SU-DHL-6 (cell line): ENCODE data around the gene NYNRIN.

Source experiments
- H2AFZ ChIP-seq: fragments of 200-600 bp; sonication (generic); 2 replicates; pipeline ENCODE4 v1.6.1; 2014; ENCODE audit warnings: low read depth, mild to moderate bottlenecking, moderate library complexity, mixed read lengths, antibody characterized with exemption, low read length; ENCODE audit not compliant: severe bottlenecking
- H3F3A ChIP-seq: fragments of 200-600 bp; shearing (Covaris generic); 2 replicates; pipeline ENCODE4 v1.6.0; 2016; ENCODE audit warnings: antibody characterized with exemption, mild to moderate bottlenecking; ENCODE audit not compliant: insufficient read depth
- H3K27ac ChIP-seq: fragments of 200-600 bp; sonication (generic); 2 replicates; pipeline ENCODE4 v1.5.1; 2016; ENCODE audit warnings: low read depth, mild to moderate bottlenecking, low read length, moderate library complexity, mixed read lengths
- H3K27me3 ChIP-seq: fragments of 200-600 bp; sonication (generic), shearing (Covaris generic); 2 replicates; pipeline ENCODE4 v1.6.0; 2014; ENCODE audit warnings: mild to moderate bottlenecking, low read length
- H3K36me3 ChIP-seq: fragments of 200-600 bp; sonication (generic); 2 replicates; pipeline ENCODE4 v1.6.1; 2014; ENCODE audit warnings: mild to moderate bottlenecking, low read length, mixed read lengths
- H3K4me2 ChIP-seq: fragments of 300-600, 200-600 bp; shearing (Covaris generic), sonication (generic); 2 replicates; pipeline ENCODE4 v1.6.0; 2014; ENCODE audit warnings: low read length, low read depth, mild to moderate bottlenecking; ENCODE audit not compliant: poor library complexity, severe bottlenecking
- H3K4me3 ChIP-seq: fragments of 200-600 bp; sonication (generic); 2 replicates; pipeline ENCODE4 v1.5.1; 2014; ENCODE audit warnings: antibody characterized with exemption, low read length, mild to moderate bottlenecking, mixed read lengths; ENCODE audit not compliant: insufficient read depth, poor library complexity, severe bottlenecking
- H3K79me2 ChIP-seq: fragments of 200-600 bp; sonication (generic); 2 replicates; pipeline ENCODE4 v1.6.1; 2014; ENCODE audit warnings: mild to moderate bottlenecking, low read length, moderate library complexity; ENCODE audit not compliant: insufficient read depth
- H3K9ac ChIP-seq: fragments of 200-600 bp; sonication (generic); 2 replicates; pipeline ENCODE4 v1.7.0; 2014; ENCODE audit warnings: mild to moderate bottlenecking, low read length
- H3K9me2 ChIP-seq: fragments of 200-600 bp; sonication (generic); replicated peaks from 2 replicates; pipeline ENCODE4 v1.6.1; 2014; ENCODE audit warnings: low read length; ENCODE audit not compliant: insufficient read depth
- H3K9me3 ChIP-seq: fragments of 200-600 bp; sonication (generic); 2 replicates; pipeline ENCODE4 v1.6.1; 2014; ENCODE audit warnings: low read length, mixed read lengths; ENCODE audit not compliant: insufficient read depth
- H4K20me1 ChIP-seq: fragments of 200-600 bp; sonication (generic); 2 replicates; pipeline ENCODE4 v1.6.1; 2014; ENCODE audit warnings: low read depth, mild to moderate bottlenecking, antibody characterized with exemption, low read length, moderate library complexity, mixed read lengths
- CTCF ChIP-seq: fragments of 200-600 bp; sonication (generic); IDR thresholded peaks from one replicate; pipeline ENCODE4 v1.5.1; 2017; ENCODE audit warnings: antibody characterized with exemption, mild to moderate bottlenecking, low read length, moderate library complexity; ENCODE audit not compliant: insufficient read depth, poor library complexity, severe bottlenecking
- EZH2phosphoT487 ChIP-seq: fragments of 200-600 bp; sonication (generic), shearing (Covaris generic); conservative IDR thresholded peaks from 2 replicates; pipeline ENCODE4 v1.6.1; 2018; ENCODE audit warnings: mild to moderate bottlenecking, antibody characterized with exemption, low read length, moderate library complexity, mixed read lengths

Gene NYNRIN

GRCh38 chr14:24398653-24399446 is at the start of gene NYNRIN:
Gene NYNRIN, plus strand, starts transcription at chr14:24399003. Its CDS starts 244 bp downstream, at chr14:24399247.
- Histone ChIP-seq H3K9me2 (no peaks in the 10 kb centered on the region), H3F3A (no peaks in the 10 kb centered on the region), H2AFZ (no peak within 1 kb of the TSS), H3K4me2 (no peak within 1 kb of the TSS), H3K79me2 (no peaks in the 10 kb centered on the region), H4K20me1 (no peaks in the 10 kb centered on the region), H3K27ac (no peak within 1 kb of the TSS), H3K4me3 (no peak within 1 kb of the TSS), H3K27me3 (no peaks in the 10 kb centered on the region), H3K9me3 (no peaks in the 10 kb centered on the region), H3K9ac (no peak within 1 kb of the TSS), H3K36me3 (no peaks in the 10 kb centered on the region)
- TF ChIP-seq EZH2phosphoT487 (no peak), CTCF (no peak)

GRCh38 chr14:24349742-24350141 is 49.1 kb upstream of the NYNRIN start:
- no peaks in the 10 kb centered on the region for H4K20me1 ChIP-seq
- no peaks in the 10 kb centered on the region for H3K79me2 ChIP-seq

GRCh38 chr14:24351517-24351916 is 47.3 kb upstream of the NYNRIN start:
- Histone ChIP-seq H2AFZ (no peak overlapping the region), H3K36me3 (no peaks in the 10 kb centered on the region), H3K79me2 (no peaks in the 10 kb centered on the region), H3K9ac (no peak overlapping the region), H3K27ac (no peak overlapping the region), H3F3A (no peaks in the 10 kb centered on the region), H3K9me2 (no peaks in the 10 kb centered on the region), H3K27me3 (no peaks in the 10 kb centered on the region), H3K4me3 (no peak overlapping the region), H4K20me1 (no peaks in the 10 kb centered on the region), H3K4me2 (no peak overlapping the region), H3K9me3 (no peaks in the 10 kb centered on the region)
- no peak for TF ChIP-seq EZH2phosphoT487
- no peak for TF ChIP-seq CTCF

More at GRCh38 chr14:24349742-24350141, 49.1 kb upstream of the NYNRIN start:
- no peaks in the 10 kb centered on the region for H3K9me3 ChIP-seq
- no peaks in the 10 kb centered on the region for H3F3A ChIP-seq
- no peaks in the 10 kb centered on the region for H3K27me3 ChIP-seq
- TF ChIP-seq CTCF: no peak
- TF ChIP-seq EZH2phosphoT487: no peak
- no peaks in the 10 kb centered on the region for H3K36me3 ChIP-seq
- no peak overlapping the region for H3K27ac ChIP-seq
- no peak overlapping the region for H3K4me3 ChIP-seq
- no peak overlapping the region for H3K4me2 ChIP-seq
- no peak overlapping the region for H3K9ac ChIP-seq
- H3K9me2 ChIP-seq: no peaks in the 10 kb centered on the region
- no peak overlapping the region for H2AFZ ChIP-seq
